Fibroblast of skin of scalp (primary cell): ENCODE data around the gene RABL2A. TPM values are rescaled to one million over a fixed set of nuclear protein-coding genes. Genes with fewer than 3 reads are reported as not detected.
"Not testable (repeated sequence)": the region's sequence is repeated elsewhere in the genome, so short reads cannot be mapped to it uniquely, and the experiment has no call there.

ENCODE experiments used
- DNase-seq: peaks from one replicate; pipeline ENCODE4 v3.0.0-alpha.2; 2013
- polyA plus RNA-seq, 2 experiments: library from polyadenylated mRNA; unstranded; fragments of 120-200 nt; gene quantifications; one replicate each; pipeline ENCODE4 v1.2.1, GENCODE V29; 2013; ENCODE audit not compliant: insufficient read length in 2 of 2

The RABL2A gene
- polyA plus RNA-seq (2013, experiment 1 of 2; ENCODE audit: insufficient read length) = 11.4 TPM
- polyA plus RNA-seq (2013, experiment 2 of 2; ENCODE audit: insufficient read length) = 9.7 TPM

DNA sequence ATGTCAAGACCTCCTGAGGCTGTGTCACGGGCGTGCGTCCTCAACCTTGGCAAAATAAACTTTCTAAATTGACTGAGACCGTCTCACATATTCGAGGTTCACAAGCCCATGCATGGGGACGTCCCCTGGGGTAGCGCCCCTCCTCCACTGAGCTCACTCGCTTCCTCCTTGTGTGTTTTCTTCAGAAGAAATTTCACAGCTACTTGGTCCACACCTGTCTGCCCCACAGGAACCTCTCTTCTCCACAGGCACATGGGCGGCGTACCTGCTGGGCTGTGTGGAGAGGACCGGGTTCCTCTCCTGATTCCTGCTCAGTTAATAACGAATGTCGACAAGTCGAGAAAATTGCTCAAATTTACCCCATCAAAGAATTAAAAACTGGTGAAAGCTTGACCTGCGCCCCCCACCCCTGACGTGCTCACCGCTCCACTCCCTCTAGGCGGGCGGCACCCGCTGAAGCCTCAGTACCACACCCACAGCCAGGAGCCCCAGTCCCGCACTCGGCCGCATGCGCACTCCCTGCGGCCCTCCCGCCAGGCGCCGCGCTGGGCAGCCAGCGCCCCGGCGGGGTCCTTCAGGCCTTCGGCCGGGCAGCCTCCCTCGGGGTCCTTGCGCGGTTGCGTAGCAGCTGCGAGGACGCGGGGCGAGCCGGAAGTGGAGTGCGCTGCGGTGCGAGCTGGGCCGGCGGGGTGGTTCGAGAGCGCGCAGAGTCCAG is at the start of gene RABL2A:
Gene RABL2A, plus strand, starts transcription at position 651 of the 715 bp plus-strand sequence. CDS start 1,341 bp downstream, outside the sequence.
- DNase-seq = peak; percentile 80

DNA sequence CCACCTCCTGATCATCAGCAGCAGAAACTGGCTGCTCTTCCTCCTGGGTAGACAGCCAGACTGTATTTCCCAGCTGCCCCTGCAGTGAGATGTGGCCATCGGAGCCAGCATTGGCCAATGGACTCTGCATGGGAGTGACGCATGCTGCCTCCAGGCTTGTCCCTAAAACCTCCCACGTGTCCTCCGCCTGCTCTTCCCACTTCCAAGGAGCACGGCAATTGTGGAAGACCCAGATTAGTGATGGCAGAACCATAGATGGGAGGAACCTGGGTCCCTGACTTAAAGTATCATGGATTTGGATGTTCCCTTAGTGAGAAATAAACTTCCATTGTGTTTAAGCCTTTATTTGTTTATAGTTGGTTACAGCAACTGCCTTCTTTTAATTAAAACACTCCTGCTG is 48.6 kb upstream of the RABL2A start:
- not testable (repeated sequence) for DNase-seq

DNA sequence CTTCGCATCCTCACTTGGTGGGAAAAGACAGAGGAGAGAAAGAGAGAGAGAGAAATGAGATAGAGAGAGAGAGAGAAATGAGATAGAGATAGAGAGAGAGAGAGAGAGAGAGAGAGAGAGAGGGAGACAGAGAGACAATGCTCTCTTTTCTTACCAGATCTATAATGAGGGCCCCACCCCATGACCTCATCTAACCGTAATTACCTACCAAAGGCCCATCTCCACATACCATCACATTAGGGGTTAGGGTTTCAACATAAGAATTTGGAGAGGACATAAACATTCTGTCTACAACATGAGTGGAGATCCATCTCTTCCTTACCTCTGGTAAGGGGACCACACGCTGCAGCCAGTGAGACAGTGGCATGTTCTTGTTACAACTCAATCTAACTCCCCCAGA is 44.6 kb upstream of the RABL2A start:
- not testable (repeated sequence) for DNase-seq

DNA sequence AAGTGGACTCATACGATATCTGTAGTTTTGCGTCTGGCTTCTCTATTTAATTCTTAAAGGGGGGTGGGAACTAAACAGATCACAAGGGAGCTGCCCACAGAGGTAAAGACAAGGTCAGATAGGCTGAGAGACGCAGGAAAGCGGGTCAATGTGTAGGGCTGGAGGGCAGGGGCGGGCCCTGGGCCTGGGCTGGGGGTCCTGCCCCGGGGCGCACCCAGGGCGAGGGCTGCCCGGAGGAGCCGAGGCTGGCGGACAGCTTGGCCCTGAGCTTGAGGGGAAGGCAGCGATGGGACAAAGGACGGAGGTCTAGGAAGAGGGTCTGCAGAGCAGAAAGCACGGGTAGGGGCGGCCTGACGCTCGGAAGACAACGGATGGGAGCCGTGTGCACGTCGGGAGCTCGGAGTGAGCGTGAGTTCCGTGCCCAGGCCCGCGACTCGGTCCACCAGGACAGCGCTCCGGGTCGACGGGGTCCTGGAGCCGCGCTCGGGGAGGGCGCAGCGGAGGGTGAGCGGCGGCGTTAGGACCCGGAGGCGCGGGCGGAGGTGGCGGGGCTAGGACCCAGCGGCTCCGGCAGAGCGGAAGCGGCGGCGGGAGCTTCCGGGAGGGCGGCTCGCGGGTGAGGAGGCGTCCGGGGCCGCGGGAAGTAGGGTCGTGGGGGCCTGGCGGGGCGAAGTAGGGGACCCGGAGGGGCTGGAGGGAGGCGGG is 43.4 kb upstream of the RABL2A start:
- peak; percentile 77 for DNase-seq

DNA sequence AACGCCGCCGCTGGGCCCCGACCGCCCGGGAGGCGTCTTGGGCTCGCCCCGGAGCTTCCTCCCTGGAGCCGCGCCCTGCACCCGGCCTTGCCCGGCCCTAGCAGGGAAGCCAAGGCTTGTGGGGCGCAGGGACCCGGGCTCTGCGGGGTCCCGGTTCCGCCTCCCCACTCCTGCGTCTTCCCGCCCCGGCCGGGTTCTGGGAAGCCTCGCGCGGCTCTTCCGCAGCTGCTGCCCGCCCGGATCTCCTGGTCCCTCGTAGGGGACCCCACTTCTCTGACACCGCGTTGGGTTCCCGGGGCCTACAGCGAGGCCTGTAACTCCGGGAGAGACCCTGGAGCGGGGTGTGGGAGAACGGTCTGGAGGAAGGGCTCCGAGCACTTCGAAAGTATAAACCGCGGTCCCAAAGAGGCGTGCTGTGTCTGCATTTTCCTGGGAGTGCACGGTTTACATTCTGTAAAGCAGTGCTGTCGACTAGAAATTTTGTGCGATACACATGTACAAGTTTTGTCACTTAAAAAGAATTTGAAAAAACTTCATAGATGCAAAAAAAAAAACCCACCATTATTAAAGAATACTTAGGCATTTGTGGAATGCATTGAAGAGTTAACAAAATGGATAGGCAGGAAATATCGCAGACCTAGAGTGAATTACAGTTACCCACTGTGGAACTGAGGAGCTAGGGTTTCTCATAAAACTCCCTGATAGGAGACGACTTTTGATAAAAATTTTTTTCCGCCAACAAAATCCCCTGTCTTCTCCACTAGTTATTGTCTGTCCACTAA is 42.6 kb upstream of the RABL2A start:
- peak; percentile 13 for DNase-seq

DNA sequence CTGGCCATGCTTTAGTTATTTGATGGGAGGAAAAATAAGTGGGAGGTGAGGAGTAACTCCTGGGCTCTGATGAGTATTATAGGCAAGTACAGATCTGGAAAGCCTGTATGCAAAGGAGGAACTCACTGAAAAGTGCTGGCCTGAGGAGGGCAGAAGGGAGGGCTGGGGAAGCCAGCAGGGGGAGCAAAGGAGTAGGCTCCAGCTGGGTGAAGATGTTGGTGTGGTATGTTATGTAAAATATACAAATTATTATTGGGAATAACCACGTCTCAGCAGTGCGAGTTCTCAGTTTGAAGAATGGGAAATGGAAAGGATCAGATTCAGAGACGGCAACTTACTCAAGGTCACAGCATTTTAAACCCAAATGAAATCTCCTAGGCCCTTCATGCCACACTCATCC is 39.9 kb upstream of the RABL2A start:
- peak; percentile 29 for DNase-seq

DNA sequence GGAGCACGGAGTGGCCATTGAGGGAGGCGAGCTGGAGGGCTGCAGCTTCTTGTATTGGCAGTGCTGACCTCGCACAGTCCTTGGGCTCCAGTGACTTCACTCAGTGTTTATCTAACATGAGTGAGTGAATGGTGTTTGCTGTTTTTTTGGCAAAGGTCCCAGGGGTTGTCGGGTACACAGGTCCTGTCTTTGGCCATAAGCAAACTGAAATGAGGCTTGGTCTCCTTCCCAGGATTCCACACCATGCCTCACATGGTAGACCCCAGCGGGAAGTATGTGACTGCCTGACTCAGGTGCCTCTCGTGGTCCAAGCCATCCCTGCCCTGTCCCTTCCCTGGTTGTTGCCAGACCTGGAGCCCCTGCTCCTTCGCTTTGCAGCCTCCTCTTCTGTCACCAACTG is 37.5 kb upstream of the RABL2A start:
- not testable (repeated sequence) for DNase-seq

DNA sequence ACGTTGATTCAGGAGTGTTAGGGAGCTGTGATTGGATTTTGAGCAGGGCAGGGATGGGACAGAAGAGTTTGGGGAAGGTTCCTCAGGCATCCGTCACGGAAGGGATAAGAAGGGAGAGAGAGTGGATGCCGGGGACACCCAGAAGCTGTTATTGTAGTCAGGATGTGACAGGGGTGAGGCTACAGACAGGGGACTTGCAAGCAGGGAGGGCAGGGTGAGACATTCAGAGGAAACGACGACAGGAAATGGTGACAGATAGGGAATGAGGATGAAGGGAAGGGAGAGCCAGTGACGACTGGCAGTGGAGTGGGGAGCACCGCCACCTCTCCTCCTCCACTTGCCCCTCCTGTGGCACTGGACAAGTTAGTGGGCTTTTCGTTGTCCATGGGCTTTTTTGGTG is 35.1 kb upstream of the RABL2A start:
- DNase-seq = not testable (repeated sequence)

DNA sequence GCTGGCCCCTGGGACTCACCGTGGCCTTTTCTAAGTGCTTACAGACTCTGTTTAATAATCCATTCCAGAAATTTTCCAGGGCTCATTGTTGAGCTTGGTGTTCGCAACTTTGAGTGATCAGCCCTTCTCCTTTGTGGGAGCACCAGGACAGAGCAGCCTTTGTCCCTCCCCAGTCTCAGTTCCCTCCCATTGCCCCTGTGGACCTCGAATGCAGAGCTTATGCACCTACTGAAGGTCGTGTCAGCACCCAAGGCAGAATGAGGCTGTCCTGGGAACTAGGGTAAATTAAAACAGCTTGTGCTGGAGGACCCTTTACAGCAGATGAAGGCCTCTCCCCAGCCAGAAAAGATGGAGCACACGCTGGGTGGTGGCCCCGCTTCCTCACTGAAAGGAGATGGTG is 33.8 kb upstream of the RABL2A start:
- not testable (repeated sequence) for DNase-seq

DNA sequence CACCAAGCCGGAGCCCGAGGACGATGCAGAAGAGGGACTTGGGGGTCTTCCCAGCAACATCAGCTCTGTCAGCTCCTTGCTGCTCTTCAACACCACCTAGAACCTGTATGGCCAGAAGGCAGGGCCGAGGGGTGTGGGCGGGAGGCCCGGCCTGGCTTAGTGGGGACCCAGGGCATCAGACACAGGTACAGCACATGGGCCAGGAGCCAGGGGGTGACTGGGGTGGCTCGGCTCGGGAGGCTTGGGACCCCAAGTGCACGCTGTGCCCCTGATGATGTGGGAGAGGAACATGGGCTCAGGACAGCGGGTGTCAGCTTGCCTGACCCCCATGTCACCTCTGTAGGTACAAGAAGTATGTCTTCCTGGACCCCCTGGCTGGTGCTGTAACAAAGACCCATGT is 31.3 kb upstream of the RABL2A start:
- DNase-seq = not testable (repeated sequence)

DNA sequence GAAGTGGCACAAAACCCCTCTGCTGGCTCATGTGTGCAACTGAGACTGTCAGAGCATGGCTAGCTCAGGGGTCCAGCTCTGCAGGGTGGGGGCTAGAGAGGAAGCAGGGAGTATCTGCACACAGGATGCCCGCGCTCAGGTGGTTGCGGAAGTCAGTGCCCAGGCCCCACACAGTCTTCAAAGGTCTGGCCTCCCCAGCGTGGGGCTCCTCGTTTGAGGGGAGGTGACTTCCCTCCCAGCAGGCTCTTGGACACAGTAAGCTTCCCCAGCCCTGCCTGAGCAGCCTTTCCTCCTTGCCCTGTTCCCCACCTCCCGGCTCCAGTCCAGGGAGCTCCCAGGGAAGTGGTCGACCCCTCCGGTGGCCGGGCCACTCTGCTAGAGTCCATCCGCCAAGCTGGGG is 29.9 kb upstream of the RABL2A start:
- DNase-seq = not testable (repeated sequence)

DNA sequence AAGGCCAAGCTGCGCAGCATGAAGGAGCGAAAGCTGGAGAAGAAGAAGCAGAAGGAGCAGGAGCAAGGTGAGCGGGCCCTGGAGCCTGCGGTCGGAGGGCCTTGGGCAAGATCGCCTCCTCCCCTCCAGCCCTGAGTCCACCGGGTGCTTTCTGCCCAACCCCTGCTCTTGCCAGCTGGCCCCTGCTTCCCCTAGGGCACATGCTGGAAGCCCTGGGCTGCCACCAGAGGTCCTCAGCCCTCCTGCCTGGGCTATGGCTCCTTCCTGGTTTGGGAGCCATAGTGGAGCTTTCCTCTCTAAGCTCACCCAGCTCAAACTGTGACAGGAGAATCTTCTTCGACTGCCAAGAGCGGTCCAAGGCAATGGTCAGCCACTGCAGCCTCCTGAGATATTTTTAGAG is 29.5 kb upstream of the RABL2A start:
- DNase-seq = not testable (repeated sequence)

DNA sequence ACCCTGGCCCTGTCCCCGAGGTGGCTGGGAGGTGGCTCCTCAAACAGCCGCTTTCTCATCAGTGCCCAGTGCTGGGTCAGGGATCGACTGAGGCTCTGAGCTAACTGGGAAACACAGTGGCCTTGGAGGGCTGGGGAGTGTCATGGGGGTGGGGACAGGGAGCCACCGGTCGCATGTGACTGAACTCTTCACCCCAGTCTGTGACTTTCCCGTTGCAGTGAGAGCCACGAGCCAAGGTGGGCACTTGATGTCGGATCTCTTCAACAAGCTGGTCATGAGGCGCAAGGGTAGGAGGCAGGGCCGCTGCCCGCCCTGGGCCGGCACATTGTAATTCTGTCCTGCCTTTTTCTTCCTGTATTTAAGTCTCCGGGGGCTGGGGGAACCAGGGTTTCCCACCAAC is 28.9 kb upstream of the RABL2A start:
- DNase-seq = not testable (repeated sequence)

DNA sequence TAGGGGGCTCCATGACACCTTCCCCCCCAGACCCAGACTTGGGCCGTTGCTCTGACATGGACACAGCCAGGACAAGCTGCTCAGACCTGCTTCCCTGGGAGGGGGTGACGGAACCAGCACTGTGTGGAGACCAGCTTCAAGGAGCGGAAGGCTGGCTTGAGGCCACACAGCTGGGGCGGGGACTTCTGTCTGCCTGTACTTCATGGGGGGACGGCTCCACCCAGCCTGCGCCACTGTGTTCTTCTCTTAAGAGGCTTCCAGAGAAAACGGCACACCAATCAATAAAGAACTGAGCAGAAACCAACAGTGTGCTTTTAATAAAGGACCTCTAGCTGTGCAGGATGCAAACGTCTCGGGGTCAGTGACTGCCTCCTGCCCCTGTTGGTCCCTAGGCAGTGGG is 28.3 kb upstream of the RABL2A start:
- not testable (repeated sequence) for DNase-seq

DNA sequence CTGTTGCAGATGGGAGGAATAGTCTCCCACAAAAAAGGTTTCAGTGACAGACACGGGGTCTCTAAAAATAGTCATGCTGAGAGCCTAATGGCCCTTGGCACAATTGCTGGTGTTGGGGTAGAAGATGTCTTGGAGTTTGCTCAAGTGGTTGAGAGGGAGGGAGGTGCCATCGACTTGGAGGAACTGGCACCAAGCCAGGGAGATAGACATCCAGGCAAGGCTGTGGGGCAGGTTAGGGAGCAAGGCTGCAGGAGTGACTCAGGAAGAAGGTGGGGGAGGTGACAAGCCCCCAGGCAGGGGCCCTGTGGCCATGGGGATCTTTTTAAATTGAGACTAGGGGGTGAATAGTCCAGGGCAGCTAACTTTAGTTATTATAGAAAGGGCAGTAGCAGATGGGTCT is 27.9 kb upstream of the RABL2A start:
- DNase-seq = not testable (repeated sequence)

DNA sequence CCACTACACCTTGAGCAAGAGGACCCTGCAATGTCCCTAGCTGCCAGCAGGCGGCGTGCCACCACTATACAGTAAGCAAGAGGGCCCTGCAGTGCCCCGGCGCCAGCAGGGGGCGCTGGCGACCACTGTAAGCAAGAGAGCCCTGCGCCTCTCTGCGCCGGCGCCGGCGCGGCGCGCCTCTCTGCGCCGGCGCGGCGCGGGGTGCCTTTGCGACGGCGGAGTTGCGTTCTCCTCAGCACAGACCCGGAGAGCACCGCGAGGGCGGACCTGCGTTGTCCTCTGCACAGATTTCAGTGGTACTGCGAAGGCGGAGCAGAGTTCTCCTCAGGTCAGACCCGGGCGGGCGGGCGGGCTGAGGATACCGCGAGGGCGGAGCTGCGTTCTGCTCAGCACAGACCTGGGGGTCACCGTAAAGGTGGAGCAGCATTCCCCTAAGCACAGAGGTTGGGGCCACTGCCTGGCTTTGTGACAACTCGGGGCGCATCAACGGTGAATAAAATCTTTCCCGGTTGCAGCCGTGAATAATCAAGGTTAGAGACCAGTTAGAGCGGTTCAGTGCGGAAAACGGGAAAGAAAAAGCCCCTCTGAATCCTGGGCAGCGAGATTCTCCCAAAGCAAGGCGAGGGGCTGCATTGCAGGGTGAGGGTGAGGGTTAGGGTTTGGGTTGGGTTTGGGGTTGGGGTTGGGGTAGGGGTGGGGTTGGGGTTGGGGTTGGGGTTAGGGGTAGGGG is 24.9 kb upstream of the RABL2A start:
- DNase-seq = peak; percentile 48

DNA sequence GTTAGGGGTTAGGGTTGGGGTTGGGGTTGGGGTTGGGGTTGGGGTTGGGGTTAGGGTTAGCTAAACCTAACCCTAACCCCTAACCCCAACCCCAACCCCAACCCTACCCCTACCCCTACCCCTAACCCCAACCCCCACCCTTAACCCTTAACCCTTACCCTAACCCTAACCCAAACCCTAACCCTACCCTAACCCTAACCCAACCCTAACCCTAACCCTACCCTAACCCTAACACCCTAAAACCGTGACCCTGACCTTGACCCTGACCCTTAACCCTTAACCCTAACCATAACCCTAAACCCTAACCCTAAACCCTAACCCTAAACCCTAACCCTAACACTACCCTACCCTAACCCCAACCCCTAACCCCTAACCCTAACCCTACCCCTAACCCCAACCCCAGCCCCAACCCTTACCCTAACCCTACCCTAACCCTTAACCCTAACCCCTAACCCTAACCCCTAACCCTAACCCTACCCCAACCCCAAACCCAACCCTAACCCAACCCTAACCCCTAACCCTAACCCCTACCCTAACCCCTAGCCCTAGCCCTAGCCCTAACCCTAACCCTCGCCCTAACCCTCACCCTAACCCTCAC is 24.1 kb upstream of the RABL2A start:
- DNase-seq = no peak

DNA sequence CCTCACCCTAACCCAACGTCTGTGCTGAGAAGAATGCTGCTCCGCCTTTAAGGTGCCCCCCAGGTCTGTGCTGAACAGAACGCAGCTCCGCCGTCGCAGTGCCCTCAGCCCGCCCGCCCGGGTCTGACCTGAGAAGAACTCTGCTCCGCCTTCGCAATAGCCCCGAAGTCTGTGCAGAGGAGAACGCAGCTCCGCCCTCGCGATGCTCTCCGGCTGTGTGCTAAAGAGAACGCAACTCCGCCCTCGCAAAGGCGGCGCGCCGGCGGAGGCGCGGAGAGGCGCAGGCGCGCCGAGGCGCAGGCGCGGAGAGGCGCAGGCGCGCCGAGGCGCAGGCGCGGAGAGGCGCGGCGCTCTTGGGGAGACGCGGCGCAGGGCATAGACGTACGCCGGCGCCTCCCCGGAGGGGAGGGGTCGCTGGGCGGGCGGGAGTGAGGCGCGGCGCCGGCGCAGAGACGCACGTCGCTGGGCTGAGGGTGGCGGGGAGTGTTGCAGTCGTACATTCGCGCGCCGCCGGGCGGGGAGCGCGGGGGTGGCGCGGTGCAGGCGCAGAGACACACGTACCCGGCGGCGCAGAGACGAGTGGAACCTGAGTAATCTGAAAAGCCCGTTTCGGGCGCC is 23.5 kb upstream of the RABL2A start:
- peak; percentile 90 for DNase-seq

DNA sequence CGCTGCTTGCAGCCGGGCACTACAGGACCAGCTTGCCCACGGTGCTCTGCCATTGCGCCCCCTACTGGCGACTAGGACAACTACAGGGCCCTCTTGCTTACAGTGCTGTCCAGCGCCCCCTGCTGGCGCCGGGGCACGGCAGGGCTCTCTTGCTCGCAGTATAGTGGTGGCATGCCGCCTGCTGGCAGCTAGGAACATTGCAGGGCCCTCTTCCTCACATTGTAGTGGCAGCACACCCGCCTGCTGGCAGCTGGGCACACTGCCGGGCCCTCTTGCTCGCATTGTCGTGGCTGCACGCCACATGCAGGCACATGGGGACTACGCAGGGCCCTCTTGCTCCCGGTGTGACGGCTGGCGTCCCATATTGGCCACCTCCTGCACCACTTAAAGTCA is 23.0 kb upstream of the RABL2A start:
- DNase-seq = peak; percentile 93

DNA sequence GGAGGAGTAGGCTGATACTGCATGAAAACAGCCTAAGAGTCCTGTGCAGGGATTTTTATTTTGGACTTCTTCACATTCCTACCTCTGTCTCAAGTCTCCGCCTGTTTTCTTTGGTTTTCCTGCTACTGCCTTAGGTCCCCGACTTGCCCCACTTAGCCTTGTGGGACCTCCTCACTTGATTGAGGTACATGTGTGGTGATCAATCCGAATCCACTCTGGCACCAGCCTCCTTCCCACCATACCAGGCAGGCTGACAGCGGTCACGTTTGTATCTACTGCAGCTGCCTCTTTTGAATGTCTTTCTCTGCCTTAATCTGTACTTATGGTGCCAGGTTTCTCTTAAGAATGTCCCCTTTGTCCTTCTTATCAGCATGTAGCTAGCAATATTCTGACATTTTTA is 22.4 kb upstream of the RABL2A start:
- not testable (repeated sequence) for DNase-seq

DNA sequence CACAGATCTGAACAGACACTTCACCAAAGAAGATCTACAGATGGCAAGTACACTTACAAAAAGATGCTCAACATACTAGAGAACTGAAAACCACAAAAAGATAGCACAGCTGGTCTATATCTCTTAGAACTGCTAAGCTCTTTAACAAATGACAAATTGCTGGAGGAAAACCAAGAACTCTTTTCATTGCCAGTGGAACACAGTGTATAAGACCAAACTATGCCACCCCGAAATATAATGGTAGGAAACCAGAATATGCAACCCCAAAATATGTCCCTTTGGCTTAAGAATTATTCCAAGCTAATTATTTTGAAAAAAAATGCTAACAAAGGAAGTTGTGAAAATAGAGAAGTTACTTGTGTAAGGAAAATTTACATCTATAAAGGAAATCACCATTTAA is 21.0 kb upstream of the RABL2A start:
- not testable (repeated sequence) for DNase-seq
